HuH-7 (cell line): ENCODE data around the gene FOXR2.

Experiments
- DNase-seq: peaks from one replicate; pipeline ENCODE4 v3.0.0; 2011; ENCODE audit warnings: low spot score

The FOXR2 gene

GRCh38 chrX:55623100-55623499, at the start of gene FOXR2:
FOXR2 (plus strand) TSS chrX:55623400; CDS start chrX:55623712, 312 bp downstream.
- no peak for DNase-seq

- no peak for DNase-seq
Measured at GRCh38 chrX:55579115-55579514, 44.1 kb upstream of the FOXR2 start.

- DNase-seq: no peak
Measured at GRCh38 chrX:55582447-55582846, 40.8 kb upstream of the FOXR2 start.

GRCh38 chrX:55593296-55593695, 29.9 kb upstream of the FOXR2 start:
- no peak for DNase-seq

GRCh38 chrX:55593756-55594257, 29.4 kb upstream of the FOXR2 start:
- no peak for DNase-seq

GRCh38 chrX:55598333-55598732, 24.9 kb upstream of the FOXR2 start:
- DNase-seq: no peak

- no peak for DNase-seq
Measured at GRCh38 chrX:55619547-55619946, 3.7 kb upstream of the FOXR2 start.

- no peak for DNase-seq
Measured at GRCh38 chrX:55624403-55624802, 1.2 kb downstream of the FOXR2 start.

GRCh38 chrX:55636109-55636508, 12.9 kb downstream of the FOXR2 start:
- DNase-seq: no peak

- no peak for DNase-seq
Measured at GRCh38 chrX:55638933-55639332, 15.7 kb downstream of the FOXR2 start.

GRCh38 chrX:55640854-55641253, 17.7 kb downstream of the FOXR2 start:
- DNase-seq: no peak

GRCh38 chrX:55648434-55648833, 25.2 kb downstream of the FOXR2 start:
- DNase-seq: no peak

- DNase-seq: no peak
Measured at GRCh38 chrX:55659931-55660330, 36.7 kb downstream of the FOXR2 start.

GRCh38 chrX:55663584-55663983, 40.4 kb downstream of the FOXR2 start:
- no peak for DNase-seq

GRCh38 chrX:55668084-55668483, 44.9 kb downstream of the FOXR2 start:
- DNase-seq: no peak
